ENCODE results near the gene DDT. TPM values are rescaled to one million over a fixed set of nuclear protein-coding genes. Genes with fewer than 3 reads are reported as not detected.
"Not testable (repeated sequence)": the region's sequence is repeated elsewhere in the genome, so short reads cannot be mapped to it uniquely, and the experiment has no call there.

The DDT gene
- total RNA-seq, result 100 to 1,000 TPM; 107 to 168 (median 143) TPM

DNA sequence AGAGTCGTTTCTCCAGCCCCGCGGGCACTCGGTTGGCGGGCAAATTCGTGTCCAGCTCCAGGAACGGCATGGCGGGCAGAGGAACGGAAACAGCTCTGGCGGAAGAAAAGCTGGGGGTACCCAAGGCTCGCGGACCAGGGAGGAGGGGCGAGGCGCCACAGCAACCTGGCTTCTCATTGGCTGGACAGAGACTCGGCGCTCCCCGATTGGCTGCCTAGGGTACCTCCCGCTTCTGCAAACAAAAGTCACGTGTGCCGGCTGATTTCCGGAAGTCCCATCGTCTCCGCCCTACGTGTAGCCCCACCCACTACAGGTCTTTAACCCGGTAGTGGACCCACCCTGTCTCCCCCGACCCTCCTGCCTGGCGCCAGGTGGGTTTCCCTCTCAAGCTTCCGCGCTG is at the start of gene DDT:
Gene DDT, minus strand, starts transcription at position 97 of the 400 bp plus-strand sequence. Its CDS starts 27 bp downstream, at position 70.
- ATAC-seq (ENCODE audit: low FRiP score), result peak; percentile 97
- DNase-seq (ENCODE audit: low spot score), result not testable (repeated sequence)

DNA sequence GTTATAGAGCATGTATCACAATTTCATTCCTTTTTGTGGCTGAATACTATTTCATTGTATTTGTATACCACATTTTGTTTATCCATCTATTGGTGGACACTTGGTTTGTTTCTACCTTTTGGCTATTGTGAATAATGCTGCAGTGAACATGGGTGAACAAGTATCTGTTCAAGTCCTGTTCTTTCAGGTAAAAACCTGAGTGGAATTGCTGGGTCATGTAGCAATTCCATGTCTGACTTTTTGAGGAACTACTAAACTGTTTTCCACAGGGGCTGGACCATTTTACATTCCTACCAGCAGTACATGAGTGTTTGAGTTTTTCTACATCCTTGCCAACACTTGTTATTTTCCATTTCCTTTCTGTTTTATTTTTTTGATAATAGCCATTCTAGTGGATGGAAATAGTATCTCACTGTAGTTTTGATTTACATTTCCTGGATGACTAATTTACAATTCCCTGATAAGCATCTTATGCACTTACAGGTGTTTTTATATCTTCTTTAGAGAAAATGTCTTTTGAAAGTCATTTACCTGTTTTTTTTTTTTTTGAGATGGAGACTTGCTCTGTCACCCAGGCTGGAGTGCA is 49.1 kb upstream of the DDT start:
- TF ChIP-seq, protein P1, sequence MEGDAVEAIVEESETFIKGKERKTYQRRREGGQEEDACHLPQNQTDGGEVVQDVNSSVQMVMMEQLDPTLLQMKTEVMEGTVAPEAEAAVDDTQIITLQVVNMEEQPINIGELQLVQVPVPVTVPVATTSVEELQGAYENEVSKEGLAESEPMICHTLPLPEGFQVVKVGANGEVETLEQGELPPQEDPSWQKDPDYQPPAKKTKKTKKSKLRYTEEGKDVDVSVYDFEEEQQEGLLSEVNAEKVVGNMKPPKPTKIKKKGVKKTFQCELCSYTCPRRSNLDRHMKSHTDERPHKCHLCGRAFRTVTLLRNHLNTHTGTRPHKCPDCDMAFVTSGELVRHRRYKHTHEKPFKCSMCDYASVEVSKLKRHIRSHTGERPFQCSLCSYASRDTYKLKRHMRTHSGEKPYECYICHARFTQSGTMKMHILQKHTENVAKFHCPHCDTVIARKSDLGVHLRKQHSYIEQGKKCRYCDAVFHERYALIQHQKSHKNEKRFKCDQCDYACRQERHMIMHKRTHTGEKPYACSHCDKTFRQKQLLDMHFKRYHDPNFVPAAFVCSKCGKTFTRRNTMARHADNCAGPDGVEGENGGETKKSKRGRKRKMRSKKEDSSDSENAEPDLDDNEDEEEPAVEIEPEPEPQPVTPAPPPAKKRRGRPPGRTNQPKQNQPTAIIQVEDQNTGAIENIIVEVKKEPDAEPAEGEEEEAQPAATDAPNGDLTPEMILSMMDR (IDR thresholded peaks at IDR 0.05), result no peak
- ATAC-seq (ENCODE audit: low FRiP score), result no peak
- no peak for DNase-seq (ENCODE audit: low spot score)

DNA sequence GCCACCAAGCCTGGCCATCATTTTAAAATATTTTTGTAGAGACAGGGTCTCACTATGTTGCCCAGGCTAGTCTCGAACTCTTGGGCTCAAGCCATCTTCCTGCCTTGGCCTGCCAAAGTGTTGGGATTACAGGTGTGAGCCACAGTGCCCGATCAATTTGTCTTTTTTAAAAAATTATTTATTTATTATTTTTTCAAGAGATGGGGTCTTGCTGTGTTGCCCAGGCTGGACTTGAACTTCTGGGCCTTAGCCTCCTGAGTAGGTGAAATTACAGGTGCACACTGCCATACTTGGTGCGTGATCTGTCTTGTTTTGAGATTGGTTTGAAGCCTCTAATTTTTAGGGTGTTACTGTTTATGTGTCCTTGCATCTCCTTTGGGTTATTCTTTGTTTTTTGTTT is 47.1 kb upstream of the DDT start:
- no peak for DNase-seq (ENCODE audit: low spot score)
- TF ChIP-seq, protein P1 (IDR thresholded peaks at IDR 0.05), result no peak
- no peak for ATAC-seq (ENCODE audit: low FRiP score)

DNA sequence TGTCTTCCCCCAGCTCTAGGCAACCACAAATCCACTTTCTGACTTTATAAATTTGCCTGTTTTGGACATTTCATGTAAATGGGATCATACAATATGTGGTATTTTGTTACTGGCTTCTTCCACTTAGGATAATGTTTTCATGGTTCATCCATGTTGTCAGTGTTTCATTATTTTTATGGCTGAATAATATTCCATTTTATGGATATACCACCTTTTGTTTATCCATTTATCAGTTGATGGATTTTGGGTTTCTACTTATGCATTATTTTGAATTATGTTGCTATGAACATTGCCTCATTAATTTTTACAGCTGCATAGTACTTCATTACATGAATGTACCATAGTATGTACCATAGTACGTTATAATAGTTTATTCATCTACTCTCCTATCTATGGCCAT is 41.9 kb upstream of the DDT start:
- TF ChIP-seq, protein P1 (IDR thresholded peaks at IDR 0.05), result no peak
- DNase-seq (ENCODE audit: low spot score), result no peak
- ATAC-seq (ENCODE audit: low FRiP score), result no peak

DNA sequence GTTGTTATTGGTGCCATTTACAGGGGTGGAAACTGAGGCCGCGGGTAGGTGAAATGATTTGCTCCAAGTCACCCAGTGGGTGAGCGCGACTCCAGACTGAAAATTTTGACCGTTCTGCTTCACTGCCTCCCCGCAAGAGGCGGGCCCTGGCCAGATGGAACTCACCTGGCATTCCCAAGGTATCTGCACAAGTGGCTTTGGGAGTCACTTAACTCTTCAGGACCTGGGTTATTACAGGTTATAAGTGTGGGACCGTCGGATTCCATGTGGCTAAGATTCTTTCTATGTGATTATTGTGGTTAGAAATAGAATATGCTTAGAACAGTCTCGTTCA is 37.5 kb upstream of the DDT start:
- DNase-seq (ENCODE audit: low spot score) (no peak), ATAC-seq (ENCODE audit: low FRiP score) (peak; percentile 6)
- TF ChIP-seq, protein P1 (IDR thresholded peaks at IDR 0.05), result no peak

DNA sequence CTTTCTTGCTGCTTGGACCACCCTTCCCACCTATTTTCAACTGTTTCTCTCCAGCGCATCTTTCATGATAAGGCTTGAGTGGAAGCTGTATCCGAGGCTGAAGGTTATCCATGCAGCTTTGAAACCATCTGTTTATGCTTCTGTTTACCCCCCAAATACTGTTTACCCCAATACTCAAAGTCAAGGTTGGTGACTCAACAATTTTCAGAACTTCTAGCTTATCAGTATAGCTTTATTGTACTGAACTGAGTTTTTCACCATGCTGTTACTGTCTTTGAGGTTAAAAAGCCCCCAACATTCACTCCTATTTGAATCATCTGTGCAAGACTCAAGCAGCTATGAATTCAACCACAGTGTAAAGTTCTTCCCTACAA is 35.8 kb upstream of the DDT start:
- TF ChIP-seq, protein P1 (IDR thresholded peaks at IDR 0.05), result no peak
- DNase-seq (ENCODE audit: low spot score) (no peak), ATAC-seq (ENCODE audit: low FRiP score) (no peak)

DNA sequence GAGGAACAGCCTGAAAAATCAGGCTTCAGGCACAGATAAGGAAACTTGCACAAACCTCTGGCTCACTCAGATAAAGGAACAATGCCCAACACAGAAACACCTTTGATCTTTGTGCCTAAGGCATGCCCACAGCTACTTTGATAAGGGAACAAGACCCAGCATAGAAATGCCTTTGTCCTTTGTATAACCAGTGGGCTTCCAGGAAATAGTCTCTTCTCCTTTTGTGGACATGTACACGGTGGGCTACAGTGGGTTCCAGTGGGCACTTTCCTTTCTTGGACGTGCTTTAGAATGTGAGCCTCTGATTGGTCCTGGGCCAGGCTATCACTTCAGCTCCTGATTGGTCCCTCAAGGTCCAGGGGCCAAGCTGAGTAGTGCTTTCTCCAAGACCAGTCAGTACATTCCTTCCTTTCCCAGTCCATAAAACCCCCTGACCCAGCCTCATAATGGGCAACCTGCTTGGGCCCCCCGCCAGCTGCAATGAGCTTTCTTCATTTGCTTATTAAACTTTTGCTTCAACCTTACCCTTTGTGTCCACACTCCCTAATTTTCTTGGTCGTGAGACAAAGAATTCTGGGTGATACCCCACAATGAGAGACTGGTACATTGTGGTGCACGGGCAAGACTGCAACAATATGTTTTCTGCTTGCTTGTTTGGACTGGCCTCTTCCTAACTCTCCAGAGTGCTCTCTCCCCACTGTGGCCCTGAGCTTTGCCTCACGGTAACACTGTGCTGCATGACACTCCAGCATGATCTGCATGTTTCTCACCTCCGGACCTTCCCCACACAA is 35.2 kb upstream of the DDT start:
- TF ChIP-seq, protein P1 (IDR thresholded peaks at IDR 0.05), result no peak
- DNase-seq (ENCODE audit: low spot score) (no peak), ATAC-seq (ENCODE audit: low FRiP score) (no peak)
